Left ventricle myocardium inferior (tissue), 1 donor: Measurements from ENCODE around the gene PDZRN3. TPM values are rescaled to one million over a fixed set of nuclear protein-coding genes. Genes with fewer than 3 reads are reported as not detected.

Experiments
- DNase-seq: peaks from one replicate; pipeline ENCODE4 v3.0.0-alpha.2; 2020
- H3K27ac ChIP-seq: fragments of 200-600 bp; replicated peaks from 2 replicates; pipeline ENCODE4 v1.8.0; 2021
- H3K27me3 ChIP-seq: fragments of 200-600 bp; 2 replicates; pipeline ENCODE4 v1.8.0; 2021; ENCODE audit warnings: low read depth
- H3K36me3 ChIP-seq: fragments of 200-600 bp; 2 replicates; pipeline ENCODE4 v1.8.0; 2021
- H3K4me1 ChIP-seq: fragments of 200-600 bp; 2 replicates; pipeline ENCODE4 v1.8.0; 2021
- H3K4me3 ChIP-seq: fragments of 200-600 bp; 2 replicates; pipeline ENCODE4 v1.8.0; 2021; ENCODE audit warnings: mild to moderate bottlenecking, moderate library complexity
- H3K9me3 ChIP-seq: fragments of 200-600 bp; replicated peaks from 2 replicates; pipeline ENCODE4 v1.8.0; 2021
- intact Hi-C: fragments of 100-400 bp; cut with micrococcal nuclease; formaldehyde crosslinking; loops from one replicate; pipeline ENCODE4 v1.11.0; 2022
- total RNA-seq: library from RNA; stranded (reverse); fragmentation: NEBNext Ultra II Directional; extraction: Animal tissue kit (Norgen Biotek cat#: 25700); gene quantifications from one replicate; pipeline ENCODE4 v1.2.1, GENCODE V29; 2021
- TF ChIP-seq, protein P1 (sequence below): fragments of 200-600 bp; IDR thresholded peaks from 2 replicates; pipeline ENCODE4 v1.8.0; 2021; ENCODE audit warnings: antibody characterized with exemption, mild to moderate bottlenecking, borderline replicate concordance
- donor health status: DM: no; HTN: yes; CAD: no; lungs with severe emphysema.

PDZRN3 gene
- total RNA-seq, 1 donor from 2014 or later = 114 TPM

DNA sequence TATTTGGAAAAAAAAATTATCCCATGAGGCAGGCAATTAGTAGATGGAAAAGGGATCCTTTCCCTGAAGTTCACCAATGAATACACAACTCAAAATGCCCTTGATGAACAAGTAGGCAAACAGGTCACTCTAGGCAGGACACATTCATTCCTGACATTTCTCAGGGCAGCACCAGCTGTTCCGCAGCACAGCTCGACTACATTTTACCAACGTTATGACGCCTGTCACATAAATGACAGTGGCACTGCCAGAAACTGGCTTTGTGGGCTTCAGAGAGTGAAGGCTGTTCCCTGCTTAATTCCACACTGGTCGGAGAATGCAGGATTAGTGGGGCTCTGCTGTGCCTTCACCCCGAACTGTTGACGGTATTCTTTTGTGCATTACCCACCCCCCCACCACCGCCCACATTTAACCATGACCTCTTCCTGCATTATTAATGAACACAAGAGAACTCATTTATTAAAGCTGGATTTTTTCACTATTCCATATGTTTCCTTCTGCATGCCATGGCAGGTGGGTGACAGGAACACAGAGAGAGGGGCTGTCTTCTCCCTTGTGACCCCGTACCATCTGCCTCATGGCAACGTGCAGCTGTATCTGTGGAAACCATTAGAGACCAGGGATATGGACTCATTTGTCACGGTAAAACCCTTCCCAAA is 197.6 kb downstream of the PDZRN3 start:
- intact Hi-C loops = no loop called here
- peak overlapping the region; percentile 83 for H3K27ac ChIP-seq
- TF ChIP-seq, protein P1, sequence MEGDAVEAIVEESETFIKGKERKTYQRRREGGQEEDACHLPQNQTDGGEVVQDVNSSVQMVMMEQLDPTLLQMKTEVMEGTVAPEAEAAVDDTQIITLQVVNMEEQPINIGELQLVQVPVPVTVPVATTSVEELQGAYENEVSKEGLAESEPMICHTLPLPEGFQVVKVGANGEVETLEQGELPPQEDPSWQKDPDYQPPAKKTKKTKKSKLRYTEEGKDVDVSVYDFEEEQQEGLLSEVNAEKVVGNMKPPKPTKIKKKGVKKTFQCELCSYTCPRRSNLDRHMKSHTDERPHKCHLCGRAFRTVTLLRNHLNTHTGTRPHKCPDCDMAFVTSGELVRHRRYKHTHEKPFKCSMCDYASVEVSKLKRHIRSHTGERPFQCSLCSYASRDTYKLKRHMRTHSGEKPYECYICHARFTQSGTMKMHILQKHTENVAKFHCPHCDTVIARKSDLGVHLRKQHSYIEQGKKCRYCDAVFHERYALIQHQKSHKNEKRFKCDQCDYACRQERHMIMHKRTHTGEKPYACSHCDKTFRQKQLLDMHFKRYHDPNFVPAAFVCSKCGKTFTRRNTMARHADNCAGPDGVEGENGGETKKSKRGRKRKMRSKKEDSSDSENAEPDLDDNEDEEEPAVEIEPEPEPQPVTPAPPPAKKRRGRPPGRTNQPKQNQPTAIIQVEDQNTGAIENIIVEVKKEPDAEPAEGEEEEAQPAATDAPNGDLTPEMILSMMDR = no peak
- peaks cover 73% of the 10 kb centered on the region for H3K4me1 ChIP-seq
- no peak overlapping the region for H3K4me3 ChIP-seq
- no peaks in the 10 kb centered on the region for H3K9me3 ChIP-seq
- no peaks in the 10 kb centered on the region for H3K27me3 ChIP-seq
- H3K36me3 ChIP-seq = no peaks in the 10 kb centered on the region
- DNase-seq = no peak

DNA sequence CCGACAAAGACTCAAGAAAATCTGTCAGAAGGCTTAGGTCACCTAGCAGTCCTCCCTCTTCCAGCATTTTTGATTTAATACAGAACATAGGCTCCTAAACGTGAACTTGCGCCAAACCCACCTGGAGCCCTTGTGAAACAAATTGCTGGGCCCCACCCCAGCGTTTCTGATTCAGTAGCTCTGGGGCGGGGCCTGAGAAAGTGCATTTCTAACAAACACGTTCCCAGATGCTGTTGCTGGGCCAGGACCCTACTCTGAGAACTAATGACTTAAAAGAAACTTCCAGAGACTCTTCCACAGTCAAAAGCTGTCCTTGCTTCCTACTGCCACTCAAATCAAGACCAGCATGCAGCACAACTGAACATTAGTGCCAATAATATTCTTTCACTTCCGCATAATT is 198.1 kb downstream of the PDZRN3 start:
- DNase-seq = no peak
- Histone ChIP-seq H3K4me1 (peaks cover 68% of the 10 kb centered on the region), H3K27ac (peak overlapping the region; percentile 83), H3K9me3 (no peaks in the 10 kb centered on the region), H3K27me3 (no peaks in the 10 kb centered on the region), H3K36me3 (no peaks in the 10 kb centered on the region), H3K4me3 (no peak overlapping the region)
- TF ChIP-seq, protein P1 = no peak
- intact Hi-C loops = no loop called here

DNA sequence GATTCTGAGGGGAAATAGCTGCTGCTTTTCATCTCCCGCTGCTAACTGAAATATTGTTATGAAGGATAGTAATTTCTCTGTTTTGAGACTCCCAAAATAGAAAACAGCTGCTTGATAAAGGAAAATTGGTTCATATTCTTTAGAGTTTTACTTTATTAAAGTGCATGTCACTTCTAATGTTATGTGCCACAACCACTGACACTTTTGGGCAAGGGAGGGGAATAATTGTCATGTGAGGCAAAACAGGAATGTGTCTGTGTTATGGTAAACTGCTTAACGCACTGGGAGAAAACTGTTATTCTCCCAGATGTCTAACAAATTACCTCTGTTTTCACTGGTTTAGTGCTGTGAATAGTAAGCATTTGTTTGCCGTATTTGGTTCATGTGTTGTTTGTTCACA is 201.6 kb downstream of the PDZRN3 start:
- TF ChIP-seq, protein P1 = no peak
- intact Hi-C loops = no loop called here

DNA sequence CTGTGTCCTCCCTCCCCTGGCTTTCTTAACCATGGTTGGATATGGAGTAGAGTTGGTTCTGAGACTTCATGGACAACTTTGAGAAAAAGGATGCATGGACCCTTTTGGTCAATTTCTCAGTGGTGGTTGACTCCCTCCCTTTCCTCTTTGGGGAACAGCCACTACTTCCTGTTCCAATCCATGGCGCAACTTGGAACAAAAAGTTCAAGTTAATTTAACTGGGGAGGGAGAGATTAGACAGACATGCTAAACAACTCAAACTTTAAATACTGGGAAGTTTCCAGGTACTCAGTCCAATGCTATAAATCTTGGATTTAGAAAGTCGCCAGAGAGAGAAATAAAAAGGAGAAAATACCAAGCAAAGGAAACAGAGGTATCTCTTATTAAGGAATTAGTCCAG is 202.2 kb downstream of the PDZRN3 start:
- TF ChIP-seq, protein P1 = no peak
- intact Hi-C loops = no loop called here
- no peaks in the 10 kb centered on the region for H3K9me3 ChIP-seq
- H3K4me3 ChIP-seq = no peak overlapping the region
- no peaks in the 10 kb centered on the region for H3K27me3 ChIP-seq
- DNase-seq = no peak
- peaks cover 67% of the 10 kb centered on the region for H3K4me1 ChIP-seq
- no peaks in the 10 kb centered on the region for H3K36me3 ChIP-seq
- peak overlapping the region; percentile 59 for H3K27ac ChIP-seq

More for the DNA sequence above, 201.6 kb downstream of the PDZRN3 start:
- H3K9me3 ChIP-seq = no peaks in the 10 kb centered on the region
- DNase-seq = no peak
- H3K4me1 ChIP-seq = peaks cover 72% of the 10 kb centered on the region
- peak overlapping the region; percentile 59 for H3K27ac ChIP-seq
- H3K27me3 ChIP-seq = no peaks in the 10 kb centered on the region
- no peak overlapping the region for H3K4me3 ChIP-seq
- H3K36me3 ChIP-seq = no peaks in the 10 kb centered on the region

DNA sequence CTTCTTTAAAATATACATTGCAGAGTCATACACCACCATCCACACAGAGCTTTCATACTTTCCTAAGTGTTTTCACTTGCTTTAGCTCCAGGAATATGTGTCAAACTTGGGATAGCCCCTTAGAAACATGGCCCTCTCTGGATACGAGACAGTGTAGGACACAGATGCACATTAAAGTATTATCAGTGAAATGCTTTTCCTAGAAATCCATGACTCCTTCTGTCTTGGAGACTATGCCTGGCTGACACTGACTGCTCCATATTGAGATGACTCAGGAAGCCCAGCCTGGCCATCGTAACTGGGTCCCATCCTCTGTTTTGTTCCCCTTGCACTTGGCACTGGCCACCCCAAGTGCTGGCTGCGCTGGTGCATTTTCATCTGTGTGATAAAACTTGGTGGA is 204.8 kb downstream of the PDZRN3 start:
- Histone ChIP-seq H3K36me3 (no peaks in the 10 kb centered on the region), H3K27me3 (no peaks in the 10 kb centered on the region), H3K4me3 (no peak overlapping the region), H3K9me3 (no peaks in the 10 kb centered on the region), H3K4me1 (peaks cover 47% of the 10 kb centered on the region), H3K27ac (peak overlapping the region; percentile 24)
- TF ChIP-seq, protein P1 = no peak
- no peak for DNase-seq
- intact Hi-C loops = no loop called here
